Activated CD4-positive, alpha-beta T cell treated with anti-CD3 and anti-CD28 coated beads for 24 hours (primary cell): Measurements from ENCODE around the gene DPP6.
"Not testable (repeated sequence)": the region's sequence is repeated elsewhere in the genome, so short reads cannot be mapped to it uniquely, and the experiment has no call there.

Experiments
- DNase-seq, 2 donors: peaks; one replicate each; pipeline ENCODE4 v3.0.0-alpha.2; 2020; ENCODE audit warnings: low read depth in 2 of 2

The DPP6 gene

GRCh38 chr7:154927624-154928125 lies 875.5 kb downstream of the DPP6 start:
- peak; percentile 59 to 68 for DNase-seq

DNA sequence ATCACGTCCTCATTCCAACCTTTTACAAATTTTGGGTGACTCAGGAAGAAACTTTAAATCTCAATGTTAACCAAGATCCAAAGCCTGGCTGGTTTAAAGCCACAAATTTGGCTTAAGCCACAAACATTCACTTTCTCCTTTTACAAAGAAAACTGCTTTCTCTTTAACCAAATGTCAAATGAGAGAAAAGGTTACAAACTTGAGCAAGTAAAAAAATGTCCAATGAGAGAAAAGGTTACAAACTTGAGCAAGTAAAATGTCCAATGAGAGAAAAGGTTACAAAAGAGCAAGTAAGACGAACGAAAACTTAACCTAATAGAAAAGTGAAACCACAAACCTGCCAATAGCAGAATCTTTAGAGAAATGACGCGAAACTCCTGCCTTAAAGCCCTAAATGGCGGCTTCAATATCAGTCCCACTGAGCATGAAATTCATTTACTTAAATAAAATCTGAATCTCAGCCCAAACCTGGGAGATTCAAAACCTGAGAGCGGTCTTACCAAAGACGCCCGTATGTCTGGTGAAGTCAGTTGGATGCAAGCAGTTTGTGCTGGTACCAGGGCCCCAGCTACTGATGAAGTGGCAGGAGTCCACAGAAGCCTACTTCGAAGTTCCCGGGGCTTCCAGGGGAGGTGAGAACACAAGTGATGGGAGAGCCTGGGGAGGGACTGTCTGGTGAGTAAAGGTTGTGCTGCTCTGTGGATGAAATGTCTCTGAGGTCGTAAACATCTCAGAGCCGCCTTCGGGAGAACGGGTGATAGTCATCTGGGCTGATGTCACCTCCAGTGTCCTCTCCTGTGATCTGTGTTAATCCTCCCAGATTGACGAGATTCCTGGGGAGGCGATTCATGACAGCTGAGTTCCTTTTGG lies 876.2 kb downstream of the DPP6 start:
- peak in 1 of 2 donors; percentile 15 for DNase-seq

GRCh38 chr7:154929006-154929726 lies 877.0 kb downstream of the DPP6 start:
- no peak for DNase-seq

DNA sequence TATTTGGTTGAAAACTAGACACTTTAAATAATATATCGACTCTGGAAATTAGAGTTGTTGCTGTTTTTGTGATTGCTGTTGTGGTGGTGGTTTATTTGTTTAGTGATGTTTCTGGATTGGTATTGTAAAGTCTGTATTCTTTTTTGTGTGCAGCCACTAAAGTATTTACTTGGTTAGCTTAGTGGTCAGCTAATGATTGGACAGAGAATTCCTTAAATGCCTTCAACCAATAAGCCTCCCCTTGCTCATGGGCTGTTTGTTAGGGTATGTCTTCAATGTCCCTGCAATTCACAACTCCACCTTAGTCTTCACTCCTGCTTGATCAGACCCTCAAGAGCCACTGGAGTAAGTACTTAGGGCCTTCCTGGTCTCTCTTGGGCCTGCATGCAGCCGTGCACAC lies 879.7 kb downstream of the DPP6 start:
- DNase-seq, result no peak

GRCh38 chr7:154934353-154934952 lies 882.3 kb downstream of the DPP6 start:
- not testable (repeated sequence) for DNase-seq

- DNase-seq, result no peak
These were observed 885.6 kb downstream of the DPP6 start for GRCh38 chr7:154937837-154938236.

DNA sequence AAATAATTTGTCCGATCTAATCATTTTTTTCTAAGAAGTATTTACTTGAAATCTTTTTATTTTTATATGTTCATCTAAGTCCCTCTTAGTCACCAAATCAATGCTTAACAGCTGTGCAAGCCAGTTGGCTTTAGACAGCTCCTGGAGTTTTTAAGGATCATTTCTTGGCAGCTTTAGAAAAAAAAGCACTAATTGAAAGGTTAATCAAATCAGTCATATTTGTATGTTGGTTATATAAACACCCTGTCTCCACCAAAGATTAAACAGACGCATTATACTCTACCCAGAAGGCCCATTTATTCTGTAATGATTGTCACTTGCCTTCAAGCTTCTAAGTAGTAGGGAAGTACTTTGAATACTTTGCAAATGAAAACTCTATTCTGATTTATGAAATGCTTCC lies 890.5 kb downstream of the DPP6 start:
- no peak for DNase-seq
